ENCODE results near the gene GABBR2.

The GABBR2 gene

GRCh38 chr9:98331536-98332259 lies 377.0 kb downstream of the GABBR2 start:
- no peak overlapping the region for H3K18ac ChIP-seq (ENCODE audit: low read length)
- no peak for DNase-seq
- no CpG with 5 or more reads among the region's 6 CpGs for WGBS (ENCODE audit: extremely low coverage, insufficient coverage, insufficient read length)
- H4K12ac ChIP-seq (ENCODE audit: low read depth, low read length) = no peak overlapping the region
- H3K4ac ChIP-seq (ENCODE audit: low read depth, low read length) = no peak overlapping the region
- no peak overlapping the region for H3K23ac ChIP-seq (ENCODE audit: low read length)
- no peak overlapping the region for H3K27ac ChIP-seq (ENCODE audit: low read depth, low read length)
- H3K4me2 ChIP-seq (ENCODE audit: low read length) = no peak overlapping the region
- no peak overlapping the region for H4K91ac ChIP-seq (ENCODE audit: low read depth, low read length)
- no peaks in the 10 kb centered on the region for H3K36me3 ChIP-seq (ENCODE audit: control insufficient read depth in 1 of 2, insufficient read depth in 2 of 2, low read length in 2 of 2)
- no peaks in the 10 kb centered on the region for H3K9me3 ChIP-seq (ENCODE audit: insufficient read depth, low read depth, low read length)
- H2BK5ac ChIP-seq (ENCODE audit: low read depth, low read length, poor library complexity) = no peak overlapping the region
- H3K27me3 ChIP-seq (ENCODE audit: insufficient read depth, low read length) = no peaks in the 10 kb centered on the region
- no peak overlapping the region for H3K14ac ChIP-seq (ENCODE audit: low read length)
- no peaks in the 10 kb centered on the region for H3K79me1 ChIP-seq (ENCODE audit: low read length)
- H2AFZ ChIP-seq (ENCODE audit: insufficient read depth, low read length, poor library complexity) = no peak overlapping the region
- H2BK120ac ChIP-seq (ENCODE audit: insufficient read depth, low read length, poor library complexity) = no peak overlapping the region
- H3K79me2 ChIP-seq (ENCODE audit: control insufficient read depth, insufficient read depth, low read length, poor library complexity) = no peaks in the 10 kb centered on the region
- H2BK12ac ChIP-seq (ENCODE audit: low read length) = no peak overlapping the region
- H2AK5ac ChIP-seq (ENCODE audit: low read length) = no peak overlapping the region
- no peak overlapping the region for H3K4me3 ChIP-seq (ENCODE audit: low read depth, low read length)
- H3K4me1 ChIP-seq (ENCODE audit: control insufficient read depth in 1 of 2, insufficient read depth in 2 of 2, low read length in 2 of 2) = no peaks in the 10 kb centered on the region
- H3K9ac ChIP-seq (ENCODE audit: low read length) = no peak overlapping the region
- H4K8ac ChIP-seq (ENCODE audit: low read depth, low read length) = no peak overlapping the region

GRCh38 chr9:98330831-98331230 lies 377.9 kb downstream of the GABBR2 start:
- Histone ChIP-seq H3K4me3 (ENCODE audit: low read depth, low read length) (no peak overlapping the region), H3K18ac (ENCODE audit: low read length) (no peak overlapping the region), H3K36me3 (ENCODE audit: control insufficient read depth in 1 of 2, insufficient read depth in 2 of 2, low read length in 2 of 2) (no peaks in the 10 kb centered on the region), H3K23ac (ENCODE audit: low read length) (no peak overlapping the region), H4K91ac (ENCODE audit: low read depth, low read length) (no peak overlapping the region), H3K4me2 (ENCODE audit: low read length) (no peak overlapping the region), H2AK5ac (ENCODE audit: low read length) (no peak overlapping the region), H3K79me2 (ENCODE audit: control insufficient read depth, insufficient read depth, low read length, poor library complexity) (no peaks in the 10 kb centered on the region), H4K8ac (ENCODE audit: low read depth, low read length) (no peak overlapping the region), H3K4me1 (ENCODE audit: control insufficient read depth in 1 of 2, insufficient read depth in 2 of 2, low read length in 2 of 2) (no peaks in the 10 kb centered on the region), H2AFZ (ENCODE audit: insufficient read depth, low read length, poor library complexity) (no peak overlapping the region), H3K79me1 (ENCODE audit: low read length) (no peaks in the 10 kb centered on the region), H2BK120ac (ENCODE audit: insufficient read depth, low read length, poor library complexity) (no peak overlapping the region), H3K27ac (ENCODE audit: low read depth, low read length) (no peak overlapping the region), H2BK12ac (ENCODE audit: low read length) (no peak overlapping the region), H4K12ac (ENCODE audit: low read depth, low read length) (no peak overlapping the region), H3K9ac (ENCODE audit: low read length) (no peak overlapping the region), H2BK5ac (ENCODE audit: low read depth, low read length, poor library complexity) (no peak overlapping the region), H3K9me3 (ENCODE audit: insufficient read depth, low read depth, low read length) (no peaks in the 10 kb centered on the region), H3K4ac (ENCODE audit: low read depth, low read length) (no peak overlapping the region), H3K27me3 (ENCODE audit: insufficient read depth, low read length) (no peaks in the 10 kb centered on the region), H3K14ac (ENCODE audit: low read length) (no peak overlapping the region)
- no CpG with 5 or more reads among the region's 6 CpGs for WGBS (ENCODE audit: extremely low coverage, insufficient coverage, insufficient read length)
- no peak for DNase-seq

DNA sequence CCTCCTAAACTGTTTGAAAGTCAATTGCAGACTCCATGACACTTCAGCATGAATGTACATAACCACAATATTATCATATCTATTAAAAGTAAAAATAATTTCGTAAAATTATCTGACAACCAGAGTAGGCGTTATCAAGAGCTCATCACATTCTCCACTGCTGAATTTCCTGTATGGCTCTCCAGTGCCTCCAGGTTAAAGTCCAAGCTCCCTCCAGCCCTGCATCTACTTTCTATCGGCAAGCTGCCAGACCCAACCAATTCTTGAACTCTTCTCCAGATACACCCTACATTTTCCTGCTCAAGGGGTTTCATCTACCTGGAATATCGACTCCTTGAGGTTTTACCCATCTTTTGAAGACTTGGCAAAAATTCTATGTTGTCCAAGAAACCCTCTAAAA lies 378.8 kb downstream of the GABBR2 start:
- Histone ChIP-seq H3K4me1 (ENCODE audit: control insufficient read depth in 1 of 2, insufficient read depth in 2 of 2, low read length in 2 of 2) (no peaks in the 10 kb centered on the region), H3K79me2 (ENCODE audit: control insufficient read depth, insufficient read depth, low read length, poor library complexity) (no peaks in the 10 kb centered on the region), H4K8ac (ENCODE audit: low read depth, low read length) (no peak overlapping the region), H2BK120ac (ENCODE audit: insufficient read depth, low read length, poor library complexity) (no peak overlapping the region), H2AFZ (ENCODE audit: insufficient read depth, low read length, poor library complexity) (no peak overlapping the region), H3K27me3 (ENCODE audit: insufficient read depth, low read length) (no peaks in the 10 kb centered on the region), H3K4me2 (ENCODE audit: low read length) (no peak overlapping the region), H3K18ac (ENCODE audit: low read length) (no peak overlapping the region), H3K36me3 (ENCODE audit: control insufficient read depth in 1 of 2, insufficient read depth in 2 of 2, low read length in 2 of 2) (no peaks in the 10 kb centered on the region), H2AK5ac (ENCODE audit: low read length) (no peak overlapping the region), H4K12ac (ENCODE audit: low read depth, low read length) (no peak overlapping the region), H3K23ac (ENCODE audit: low read length) (no peak overlapping the region), H2BK12ac (ENCODE audit: low read length) (no peak overlapping the region), H3K14ac (ENCODE audit: low read length) (no peak overlapping the region), H2BK5ac (ENCODE audit: low read depth, low read length, poor library complexity) (no peak overlapping the region), H3K4me3 (ENCODE audit: low read depth, low read length) (no peak overlapping the region), H3K27ac (ENCODE audit: low read depth, low read length) (no peak overlapping the region), H4K91ac (ENCODE audit: low read depth, low read length) (no peak overlapping the region), H3K9ac (ENCODE audit: low read length) (no peak overlapping the region), H3K4ac (ENCODE audit: low read depth, low read length) (no peak overlapping the region), H3K9me3 (ENCODE audit: insufficient read depth, low read depth, low read length) (no peaks in the 10 kb centered on the region), H3K79me1 (ENCODE audit: low read length) (no peaks in the 10 kb centered on the region)
- no CpG with 5 or more reads among the region's 4 CpGs for WGBS (ENCODE audit: extremely low coverage, insufficient coverage, insufficient read length)
- DNase-seq = no peak

DNA sequence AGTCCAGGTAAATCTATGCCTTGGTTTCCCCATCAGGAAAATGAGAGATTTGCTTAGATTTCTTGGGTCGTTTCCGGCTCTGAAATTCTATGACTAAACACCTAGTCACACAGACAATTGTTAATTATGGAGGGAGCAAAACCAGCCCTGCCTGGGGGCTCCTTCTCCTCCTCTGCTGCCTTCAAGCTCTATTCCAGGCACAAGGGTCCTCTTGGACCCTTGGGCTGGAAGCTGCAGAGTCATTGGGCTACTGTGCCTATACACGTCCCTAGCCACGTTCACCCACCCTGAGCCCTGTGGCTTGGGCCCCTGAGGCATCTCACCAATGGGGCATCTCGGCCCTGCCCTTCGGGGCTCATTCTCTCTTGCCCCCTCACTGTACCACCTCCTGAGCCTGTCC lies 379.5 kb downstream of the GABBR2 start:
- WGBS (ENCODE audit: extremely low coverage, insufficient coverage, insufficient read length) = no CpG with 5 or more reads among the region's 6 CpGs

More for the DNA sequence above, 379.5 kb downstream of the GABBR2 start:
- Histone ChIP-seq H2BK12ac (ENCODE audit: low read length) (no peak overlapping the region), H3K27me3 (ENCODE audit: insufficient read depth, low read length) (no peaks in the 10 kb centered on the region), H3K23ac (ENCODE audit: low read length) (no peak overlapping the region), H3K27ac (ENCODE audit: low read depth, low read length) (no peak overlapping the region), H2AK5ac (ENCODE audit: low read length) (no peak overlapping the region), H3K36me3 (ENCODE audit: control insufficient read depth in 1 of 2, insufficient read depth in 2 of 2, low read length in 2 of 2) (no peaks in the 10 kb centered on the region), H3K9ac (ENCODE audit: low read length) (no peak overlapping the region), H3K4ac (ENCODE audit: low read depth, low read length) (no peak overlapping the region), H4K91ac (ENCODE audit: low read depth, low read length) (no peak overlapping the region), H2BK5ac (ENCODE audit: low read depth, low read length, poor library complexity) (no peak overlapping the region), H3K9me3 (ENCODE audit: insufficient read depth, low read depth, low read length) (no peaks in the 10 kb centered on the region), H3K79me1 (ENCODE audit: low read length) (no peaks in the 10 kb centered on the region), H3K4me3 (ENCODE audit: low read depth, low read length) (no peak overlapping the region), H4K8ac (ENCODE audit: low read depth, low read length) (no peak overlapping the region), H3K4me2 (ENCODE audit: low read length) (no peak overlapping the region), H2BK120ac (ENCODE audit: insufficient read depth, low read length, poor library complexity) (no peak overlapping the region), H4K12ac (ENCODE audit: low read depth, low read length) (no peak overlapping the region), H3K14ac (ENCODE audit: low read length) (no peak overlapping the region), H3K18ac (ENCODE audit: low read length) (no peak overlapping the region), H2AFZ (ENCODE audit: insufficient read depth, low read length, poor library complexity) (no peak overlapping the region), H3K4me1 (ENCODE audit: control insufficient read depth in 1 of 2, insufficient read depth in 2 of 2, low read length in 2 of 2) (peaks cover 0 to 2% of the 10 kb centered on the region in 2 experiments), H3K79me2 (ENCODE audit: control insufficient read depth, insufficient read depth, low read length, poor library complexity) (no peaks in the 10 kb centered on the region)
- no peak for DNase-seq

Data from trophoblast cell (in vitro differentiated cells and primary cell).